WI38 (cell line): ENCODE results near the gene GPR42.
"Not testable (repeated sequence)": the region's sequence is repeated elsewhere in the genome, so short reads cannot be mapped to it uniquely, and the experiment has no call there.

Experiments
- H3K4me3 ChIP-seq: 2 replicates; pipeline ENCODE4 v1.5.1; 2011; ENCODE audit warnings: low read depth, mild to moderate bottlenecking, control low read depth, low read length
- TF ChIP-seq, protein P1 (sequence below): IDR thresholded peaks from 2 replicates; pipeline ENCODE4 v1.5.1; 2012; ENCODE audit warnings: low read depth, mild to moderate bottlenecking, control low read depth, low read length

Gene GPR42

DNA sequence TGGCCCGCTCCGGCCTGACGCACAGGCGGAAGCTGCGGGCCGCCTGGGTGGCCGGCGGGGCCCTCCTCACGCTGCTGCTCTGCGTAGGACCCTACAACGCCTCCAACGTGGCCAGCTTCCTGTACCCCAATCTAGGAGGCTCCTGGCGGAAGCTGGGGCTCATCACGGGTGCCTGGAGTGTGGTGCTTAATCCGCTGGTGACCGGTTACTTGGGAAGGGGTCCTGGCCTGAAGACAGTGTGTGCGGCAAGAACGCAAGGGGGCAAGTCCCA lies 18.8 kb upstream of the GPR42 start:
- TF ChIP-seq, protein P1, sequence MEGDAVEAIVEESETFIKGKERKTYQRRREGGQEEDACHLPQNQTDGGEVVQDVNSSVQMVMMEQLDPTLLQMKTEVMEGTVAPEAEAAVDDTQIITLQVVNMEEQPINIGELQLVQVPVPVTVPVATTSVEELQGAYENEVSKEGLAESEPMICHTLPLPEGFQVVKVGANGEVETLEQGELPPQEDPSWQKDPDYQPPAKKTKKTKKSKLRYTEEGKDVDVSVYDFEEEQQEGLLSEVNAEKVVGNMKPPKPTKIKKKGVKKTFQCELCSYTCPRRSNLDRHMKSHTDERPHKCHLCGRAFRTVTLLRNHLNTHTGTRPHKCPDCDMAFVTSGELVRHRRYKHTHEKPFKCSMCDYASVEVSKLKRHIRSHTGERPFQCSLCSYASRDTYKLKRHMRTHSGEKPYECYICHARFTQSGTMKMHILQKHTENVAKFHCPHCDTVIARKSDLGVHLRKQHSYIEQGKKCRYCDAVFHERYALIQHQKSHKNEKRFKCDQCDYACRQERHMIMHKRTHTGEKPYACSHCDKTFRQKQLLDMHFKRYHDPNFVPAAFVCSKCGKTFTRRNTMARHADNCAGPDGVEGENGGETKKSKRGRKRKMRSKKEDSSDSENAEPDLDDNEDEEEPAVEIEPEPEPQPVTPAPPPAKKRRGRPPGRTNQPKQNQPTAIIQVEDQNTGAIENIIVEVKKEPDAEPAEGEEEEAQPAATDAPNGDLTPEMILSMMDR, result no peak

DNA sequence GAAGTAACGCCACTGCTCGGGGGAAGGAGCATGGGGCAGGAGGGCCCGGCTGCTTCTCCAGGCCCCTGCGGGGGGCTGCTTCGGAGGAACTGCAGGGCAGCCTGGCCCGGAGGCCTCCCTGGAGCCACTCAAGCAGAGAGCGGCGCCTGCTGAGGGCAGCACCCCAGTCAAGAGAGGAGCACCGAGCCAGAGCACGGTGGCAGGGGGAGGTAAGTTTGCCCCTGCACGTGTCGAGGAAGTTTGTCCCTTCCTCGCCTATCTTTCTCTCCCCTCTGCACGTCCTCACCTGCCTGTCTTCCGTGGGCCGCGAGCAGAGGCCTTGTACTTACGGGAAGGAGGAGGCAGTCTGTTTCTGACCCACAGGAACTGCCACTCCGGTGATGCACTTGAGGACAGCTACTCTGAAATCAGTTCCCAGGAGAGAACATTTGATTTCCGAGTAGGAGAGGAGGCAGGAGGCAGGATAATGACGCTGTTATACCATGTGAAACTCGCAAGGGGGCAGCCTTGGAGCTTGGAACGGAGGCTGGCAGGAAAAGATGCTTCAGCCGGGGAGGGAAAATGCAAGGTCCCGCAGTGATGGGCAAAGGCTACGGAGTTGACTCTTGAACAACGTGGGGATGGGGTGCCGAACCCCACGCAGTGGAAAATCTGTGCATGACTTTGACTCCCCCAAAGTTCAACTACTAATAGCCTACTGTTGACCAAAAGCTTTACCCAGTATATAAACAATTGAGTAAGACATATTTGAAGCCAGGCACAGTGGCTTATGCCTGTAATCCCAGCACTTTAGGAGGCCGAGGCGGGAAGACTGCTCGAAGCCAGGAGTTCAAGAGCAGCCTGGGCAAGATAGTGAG lies 18.2 kb upstream of the GPR42 start:
- TF ChIP-seq, protein P1, result peak; percentile 72
- H3K4me3 ChIP-seq, result no peak overlapping the region

More for the DNA sequence above, 18.8 kb upstream of the GPR42 start:
- no peak overlapping the region for H3K4me3 ChIP-seq

DNA sequence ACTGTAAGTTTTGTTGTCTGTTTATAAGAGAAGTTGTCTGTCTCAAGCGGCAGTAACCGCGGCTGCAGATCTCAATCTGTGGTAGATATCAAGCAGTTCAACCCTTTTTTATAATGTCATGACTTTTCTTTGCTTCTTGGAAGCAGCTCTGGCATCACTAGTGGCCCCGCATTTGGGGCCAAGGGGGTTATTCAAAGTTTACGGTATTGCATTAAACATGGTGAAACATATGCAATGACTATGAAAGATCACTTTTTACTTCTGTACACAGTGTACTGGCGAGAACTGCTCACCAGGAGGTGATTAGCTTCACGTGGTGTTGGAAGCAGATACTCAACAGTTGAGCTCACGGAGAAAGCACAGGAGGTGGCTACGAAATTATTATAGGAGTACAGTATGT lies 17.2 kb upstream of the GPR42 start:
- no peak overlapping the region for H3K4me3 ChIP-seq
- TF ChIP-seq, protein P1, result no peak

DNA sequence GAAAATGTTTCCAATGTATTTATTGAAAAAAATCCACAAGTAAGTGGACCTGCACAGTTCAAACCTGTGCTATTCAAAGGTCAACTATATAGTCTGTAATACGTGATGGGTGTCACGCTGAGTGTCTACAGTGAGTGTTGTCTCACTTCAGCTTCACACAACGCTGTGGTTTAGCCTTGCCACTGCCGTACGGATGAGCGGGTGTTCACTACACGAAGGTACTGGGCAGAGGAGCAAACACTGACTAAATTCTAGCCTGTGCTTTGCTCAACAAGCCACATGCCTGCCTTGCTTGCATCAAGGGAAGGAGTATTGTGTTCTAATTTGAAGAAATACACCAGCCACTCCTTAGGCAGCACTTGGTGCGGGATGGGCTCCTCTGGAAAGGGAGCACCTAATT lies 16.0 kb upstream of the GPR42 start:
- H3K4me3 ChIP-seq, result no peak overlapping the region
- TF ChIP-seq, protein P1, result no peak

DNA sequence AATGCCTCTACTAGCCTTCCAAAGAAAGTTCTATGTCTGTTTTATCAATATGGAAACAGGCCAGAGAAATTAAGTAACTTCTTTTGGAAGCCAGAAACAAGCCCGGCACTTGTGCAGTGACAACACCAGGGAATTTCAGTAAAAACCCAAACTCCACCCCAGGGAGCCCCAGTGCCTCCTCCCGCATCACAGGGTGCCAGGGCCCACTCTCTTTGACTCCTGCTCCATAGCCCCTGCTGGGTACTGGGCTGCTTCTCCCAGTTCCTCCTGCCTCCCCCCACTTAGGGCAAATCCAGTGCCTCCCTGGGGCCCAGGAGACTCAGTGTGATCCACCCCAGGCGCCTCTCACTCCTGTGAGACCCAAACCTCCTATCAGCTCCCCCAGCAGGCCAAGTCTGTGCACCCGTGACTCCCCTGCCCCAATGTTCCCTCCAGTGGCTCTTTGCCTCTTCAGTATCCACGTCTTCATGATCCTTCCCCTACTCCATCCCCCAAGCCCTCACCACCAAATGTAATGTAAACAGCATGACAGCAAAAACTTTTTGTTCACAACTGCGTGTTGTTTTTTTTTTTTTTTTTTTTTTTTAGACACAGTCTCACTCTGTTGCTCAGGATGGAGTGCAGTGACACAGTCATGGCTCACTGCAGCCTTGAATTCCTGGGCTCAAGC lies 14.9 kb upstream of the GPR42 start:
- TF ChIP-seq, protein P1, result no peak

DNA sequence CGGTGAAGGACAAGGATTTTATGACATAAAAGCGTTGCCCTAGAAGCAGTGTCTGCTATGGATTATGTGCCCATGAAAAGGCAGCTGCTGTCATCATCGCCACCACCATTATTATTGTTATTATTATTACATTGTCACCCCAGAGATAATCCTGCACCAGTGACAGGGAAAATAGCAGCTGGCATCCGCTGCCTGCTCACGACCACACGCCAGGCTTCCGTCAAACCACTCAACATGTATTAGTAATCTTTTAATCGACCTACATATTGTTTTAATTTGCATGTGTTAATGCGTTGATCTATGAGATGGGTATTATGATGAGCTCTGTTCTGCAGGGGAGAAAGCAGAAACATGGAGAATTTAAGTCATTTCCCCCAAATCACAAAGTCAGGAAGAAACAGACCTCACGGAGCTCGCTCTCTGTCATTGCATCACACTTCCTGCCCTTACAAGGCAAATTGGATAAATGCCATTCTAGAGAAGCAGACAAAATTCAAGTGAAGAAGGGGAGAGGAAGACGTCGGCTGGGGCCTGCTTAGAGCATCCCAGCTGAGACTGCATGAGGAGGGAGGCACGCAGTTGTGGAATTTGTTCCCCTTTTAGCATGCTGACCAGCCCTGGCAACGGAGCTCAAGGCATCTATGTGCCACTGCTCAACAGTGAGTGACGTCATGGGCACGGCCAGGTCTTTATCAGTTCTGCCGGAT lies 12.8 kb upstream of the GPR42 start, which contains the start of gene FFAR3:
Gene FFAR3 (plus strand): TSS at position 594 of the 707 bp plus-strand sequence. CDS start 431 bp downstream, outside the sequence.
- H3K4me3 ChIP-seq, result no peak within 1 kb of the TSS
- TF ChIP-seq, protein P1, result no peak

More for the DNA sequence above, 14.9 kb upstream of the GPR42 start:
- H3K4me3 ChIP-seq, result no peak overlapping the region

DNA sequence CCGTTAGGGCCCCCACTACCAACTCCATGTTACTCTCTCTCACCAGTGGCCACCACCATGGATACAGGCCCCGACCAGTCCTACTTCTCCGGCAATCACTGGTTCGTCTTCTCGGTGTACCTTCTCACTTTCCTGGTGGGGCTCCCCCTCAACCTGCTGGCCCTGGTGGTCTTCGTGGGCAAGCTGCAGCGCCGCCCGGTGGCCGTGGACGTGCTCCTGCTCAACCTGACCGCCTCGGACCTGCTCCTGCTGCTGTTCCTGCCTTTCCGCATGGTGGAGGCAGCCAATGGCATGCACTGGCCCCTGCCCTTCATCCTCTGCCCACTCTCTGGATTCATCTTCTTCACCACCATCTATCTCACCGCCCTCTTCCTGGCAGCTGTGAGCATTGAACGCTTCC lies 12.0 kb upstream of the GPR42 start:
- not testable (repeated sequence) for H3K4me3 ChIP-seq

DNA sequence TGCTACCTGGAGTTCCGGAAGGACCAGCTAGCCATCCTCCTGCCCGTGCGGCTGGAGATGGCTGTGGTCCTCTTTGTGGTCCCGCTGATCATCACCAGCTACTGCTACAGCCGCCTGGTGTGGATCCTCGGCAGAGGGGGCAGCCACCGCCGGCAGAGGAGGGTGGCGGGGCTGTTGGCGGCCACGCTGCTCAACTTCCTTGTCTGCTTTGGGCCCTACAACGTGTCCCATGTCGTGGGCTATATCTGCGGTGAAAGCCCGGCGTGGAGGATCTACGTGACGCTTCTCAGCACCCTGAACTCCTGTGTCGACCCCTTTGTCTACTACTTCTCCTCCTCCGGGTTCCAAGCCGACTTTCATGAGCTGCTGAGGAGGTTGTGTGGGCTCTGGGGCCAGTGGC lies 11.5 kb upstream of the GPR42 start:
- not testable (repeated sequence) for H3K4me3 ChIP-seq

DNA sequence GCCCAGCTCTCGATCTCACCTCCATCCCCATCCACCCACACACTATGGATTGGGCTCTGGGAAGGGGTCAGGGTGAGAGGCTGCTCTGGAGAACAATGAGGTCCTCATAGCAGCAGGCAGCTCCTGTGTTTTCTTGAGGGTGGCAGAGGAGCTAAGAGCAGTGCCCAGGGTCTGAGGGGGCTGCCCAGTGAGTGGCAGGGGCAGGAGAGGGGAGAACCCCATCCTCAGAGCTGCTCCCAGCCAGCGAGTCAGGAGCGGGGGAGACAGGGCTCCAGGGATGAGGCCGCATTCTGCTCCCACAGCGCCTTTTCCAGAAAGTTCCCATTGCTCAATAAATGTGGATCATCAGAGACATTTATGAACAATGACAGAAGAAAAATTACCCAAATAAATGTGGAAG lies 10.8 kb upstream of the GPR42 start:
- H3K4me3 ChIP-seq, result not testable (repeated sequence)
